DLD1 (cell line): ENCODE data around the gene TSPAN16.
"Not testable (repeated sequence)": the region's sequence is repeated elsewhere in the genome, so short reads cannot be mapped to it uniquely, and the experiment has no call there.

Source experiments
- in situ Hi-C: cut with HindIII; loops from 2 replicates; pipeline ENCODE4 v1.10.0; 2017; ENCODE audit warnings: low sequenced_read_pairs

TSPAN16 gene

DNA sequence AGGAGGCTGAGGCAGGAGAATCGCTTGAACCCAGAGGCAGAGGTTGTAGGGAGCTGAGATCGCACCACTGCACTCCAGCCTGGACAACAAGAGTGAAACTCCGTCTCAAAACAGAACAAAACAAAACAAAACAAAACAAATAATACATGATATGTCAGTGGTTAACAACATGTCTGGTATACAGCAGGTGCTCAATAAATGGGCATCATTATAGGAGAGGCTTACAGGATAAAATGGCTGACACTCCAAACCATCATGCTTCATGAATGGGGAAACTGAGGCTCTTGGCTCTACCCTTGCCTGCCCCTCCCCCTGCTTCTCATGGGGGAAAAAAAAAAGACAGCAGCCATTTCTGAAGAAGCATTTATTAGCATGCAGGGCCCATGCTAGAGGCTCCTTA lies 46.5 kb downstream of the TSPAN16 start:
- in situ Hi-C loops = no loop called here

DNA sequence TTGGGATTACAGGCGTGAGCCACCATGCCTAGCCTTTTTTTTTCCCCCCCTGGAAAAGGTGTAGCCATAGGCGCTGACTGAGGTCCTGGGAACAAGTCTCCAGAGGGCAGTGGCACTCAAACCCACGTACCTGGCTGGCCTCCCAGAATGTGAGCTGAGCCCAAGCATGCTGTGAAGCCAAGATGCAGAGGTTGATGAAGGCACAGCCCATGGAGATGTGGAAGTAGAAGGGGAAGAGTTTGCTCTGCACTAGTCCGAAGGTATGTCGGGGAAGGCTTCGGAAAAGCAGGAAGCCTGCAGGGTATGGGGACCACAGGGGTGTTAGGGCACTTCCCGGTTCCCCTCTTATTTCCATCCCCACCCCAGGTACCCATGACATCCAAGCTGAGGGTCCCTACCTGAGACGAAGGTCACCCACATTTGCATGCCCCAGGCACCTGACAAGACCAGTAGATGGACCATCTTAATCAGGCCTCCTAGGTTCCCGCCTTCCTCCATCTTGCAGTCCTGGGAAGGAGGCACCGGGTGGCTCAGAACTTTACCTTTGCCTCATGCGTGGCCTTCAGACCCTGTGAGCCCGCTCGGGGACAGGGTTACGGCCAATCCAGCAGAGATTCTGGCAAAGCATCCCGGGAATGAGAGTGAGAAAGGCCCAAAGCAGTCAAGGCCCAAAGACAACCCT lies 49.3 kb downstream of the TSPAN16 start:
- in situ Hi-C loops = no loop called here

DNA sequence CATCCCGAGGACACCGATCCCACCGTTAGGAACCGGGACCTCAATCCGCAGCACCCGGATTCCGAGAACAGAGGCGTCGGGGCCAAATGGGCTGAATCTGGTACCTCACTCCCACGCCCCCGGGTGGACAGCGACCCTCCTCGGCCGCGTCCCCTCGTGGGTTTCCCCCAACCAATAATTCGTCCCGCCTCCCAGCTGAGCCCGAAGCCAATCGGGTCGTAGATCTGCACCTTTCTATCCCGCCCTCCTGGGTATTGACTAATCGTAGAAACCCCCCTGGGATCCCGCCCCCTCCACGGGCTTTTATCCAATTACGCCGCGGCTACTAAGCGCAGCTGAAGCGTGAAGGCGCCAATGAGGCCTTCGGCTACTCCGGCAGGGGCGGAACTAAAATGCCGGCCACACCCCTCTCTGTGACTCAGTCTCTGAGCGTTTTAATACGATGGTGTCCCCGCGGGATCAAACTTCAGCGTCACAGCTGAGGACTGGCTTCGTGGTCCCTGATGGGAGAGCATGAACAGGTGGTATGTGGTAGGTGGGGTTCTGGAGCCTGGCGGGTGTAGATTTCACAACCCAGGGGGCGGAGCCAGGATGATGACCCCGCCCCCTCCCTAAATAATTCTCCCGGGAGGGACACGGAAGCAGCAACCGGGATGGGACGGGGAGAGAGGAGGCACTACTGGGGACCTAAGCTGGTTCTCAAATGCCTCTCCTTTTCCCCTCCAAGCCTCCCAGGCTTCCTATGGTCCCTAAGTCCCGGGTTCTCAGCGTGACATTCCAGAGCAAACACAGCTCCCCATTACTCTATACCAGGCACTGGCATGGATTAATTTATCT lies 50.4 kb downstream of the TSPAN16 start, which contains the start of the genes CCDC159 and TMEM205:
TSS of gene CCDC159 (plus strand) at position 416 of the 837 bp plus-strand sequence. CDS start at position 504, 88 bp downstream.
TSS of gene TMEM205 (minus strand) at position 165 of the 837 bp plus-strand sequence. CDS start 649 bp downstream, outside the sequence.
- in situ Hi-C loops = no loop called here

DNA sequence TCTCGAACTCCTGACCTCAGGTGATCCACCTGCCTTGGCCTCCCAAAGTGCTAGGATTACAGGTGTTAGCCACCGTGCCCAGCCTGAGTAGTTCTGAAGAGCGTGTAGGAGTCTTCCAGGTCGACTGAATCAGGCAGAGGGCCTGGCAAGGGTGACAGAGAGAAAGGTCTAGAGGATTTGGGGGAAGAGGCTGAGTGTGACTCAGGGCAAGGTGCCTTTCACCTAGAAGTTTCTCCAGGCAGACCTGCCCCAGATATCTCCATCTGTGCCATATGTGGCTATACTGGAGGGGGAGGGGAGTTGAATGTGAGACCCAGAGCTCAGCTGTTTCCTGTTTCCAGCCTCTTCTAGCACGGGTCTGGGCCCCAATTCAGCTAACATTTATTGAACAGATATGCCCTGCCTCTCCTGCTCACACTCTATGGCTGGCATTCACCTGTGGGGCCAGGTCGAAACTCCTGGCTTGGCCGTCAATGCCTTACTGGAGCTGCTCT lies 51.6 kb downstream of the TSPAN16 start:
- in situ Hi-C loops = no loop called here

DNA sequence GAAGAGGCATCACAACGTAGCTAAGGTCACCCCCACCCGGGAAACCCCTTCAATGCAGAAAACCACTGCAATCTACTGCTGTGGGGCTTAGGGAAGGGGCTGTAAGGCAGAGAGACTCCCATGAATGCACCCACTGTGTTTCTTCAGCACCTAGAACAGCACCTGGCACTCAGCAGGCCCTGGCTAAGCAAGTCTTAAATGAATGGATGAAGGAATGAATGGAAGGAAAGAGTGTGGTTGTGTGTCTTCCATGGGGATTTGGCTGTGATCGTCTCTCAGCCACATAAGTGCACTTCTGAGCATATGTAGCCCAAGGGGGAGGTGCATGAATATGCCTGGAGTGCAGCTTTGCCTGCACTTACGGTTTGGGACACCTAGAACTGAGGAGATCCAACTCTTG lies 53.2 kb downstream of the TSPAN16 start:
- in situ Hi-C loops = no loop called here

DNA sequence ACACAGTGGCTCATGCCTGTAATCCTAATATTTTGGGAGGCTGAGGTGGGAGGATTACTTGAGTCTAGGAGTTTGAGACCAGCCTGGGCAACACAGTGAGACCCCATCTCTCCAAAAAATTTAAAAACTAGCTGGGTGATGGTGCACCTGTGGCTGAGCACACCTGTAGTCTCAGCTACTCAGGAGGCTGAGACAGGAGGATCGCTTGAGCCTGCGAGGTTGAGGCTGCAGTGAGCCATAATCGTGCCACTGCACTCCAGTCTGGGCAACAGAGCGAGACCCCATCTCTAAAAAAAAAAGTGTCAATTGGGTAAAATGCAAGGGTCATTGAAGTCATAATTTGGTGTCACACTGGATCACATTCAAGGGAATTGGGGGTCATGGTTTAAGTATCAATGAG lies 58.1 kb downstream of the TSPAN16 start:
- in situ Hi-C loops = not testable (repeated sequence)

DNA sequence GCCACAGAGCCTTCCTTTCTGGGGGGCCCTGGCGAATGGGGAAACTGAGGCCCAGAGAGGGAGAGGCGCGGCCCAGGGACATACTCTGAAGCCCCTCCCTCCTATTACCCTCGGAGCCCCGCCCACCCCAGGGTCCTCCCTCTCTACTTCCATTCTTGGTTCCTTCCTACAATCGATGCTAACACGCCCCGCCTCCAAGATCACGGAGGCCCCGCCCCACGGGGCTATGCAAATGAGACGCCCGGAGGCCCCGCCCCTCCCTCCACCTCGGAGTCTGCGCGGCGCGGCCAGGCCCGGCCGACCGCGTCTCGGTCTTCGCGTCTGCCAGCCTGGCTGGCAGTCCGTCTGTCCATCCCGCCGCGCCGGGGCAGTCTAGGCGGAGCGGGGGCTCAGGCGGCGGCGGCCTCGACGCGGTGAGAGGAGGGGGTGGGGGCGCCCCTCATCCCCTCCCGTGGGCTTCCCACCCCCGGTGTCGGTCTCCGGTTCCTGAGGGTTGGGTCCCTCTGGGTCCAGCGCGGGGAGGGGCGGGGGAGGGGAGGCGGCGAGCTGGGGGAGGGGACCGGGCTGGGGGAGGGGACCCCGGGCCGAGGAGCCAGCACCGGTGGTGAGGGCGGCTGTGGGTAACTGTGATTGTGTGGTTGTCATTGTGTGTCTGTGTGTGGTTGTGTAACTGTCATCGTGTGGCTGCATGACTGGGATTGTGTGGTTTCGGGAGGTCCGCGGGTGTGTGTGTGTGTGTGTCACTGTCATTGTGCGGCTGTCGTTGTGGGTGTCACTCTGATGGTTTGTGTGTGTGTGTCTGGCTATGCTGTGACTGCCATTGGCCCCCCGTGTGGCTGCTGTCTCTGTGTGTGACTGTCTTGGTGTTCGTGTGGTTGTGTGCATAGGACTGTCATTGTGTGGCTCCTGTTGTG lies 59.5 kb downstream of the TSPAN16 start, which contains the start of gene PLPPR2:
TSS of gene PLPPR2 (plus strand) at position 273 of the 914 bp plus-strand sequence. CDS start 2,242 bp downstream, outside the sequence.
- in situ Hi-C loops = no loop called here

DNA sequence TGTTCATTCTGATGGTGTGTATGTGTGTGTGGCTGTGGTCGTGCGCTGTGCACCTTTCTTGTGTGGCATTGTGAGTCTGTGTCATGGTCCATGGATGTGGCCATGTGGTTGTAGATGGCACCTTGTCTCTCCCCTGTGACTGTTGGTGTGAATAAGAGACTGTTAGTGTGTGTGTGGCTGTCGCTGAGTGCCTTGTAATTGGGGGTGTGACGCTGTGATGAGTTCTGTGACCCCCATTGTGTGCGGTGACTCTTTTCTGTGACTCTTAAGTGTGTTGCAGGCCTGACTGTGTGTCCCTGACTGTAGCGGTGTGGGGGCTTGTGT lies 60.1 kb downstream of the TSPAN16 start:
- in situ Hi-C loops = no loop called here

DNA sequence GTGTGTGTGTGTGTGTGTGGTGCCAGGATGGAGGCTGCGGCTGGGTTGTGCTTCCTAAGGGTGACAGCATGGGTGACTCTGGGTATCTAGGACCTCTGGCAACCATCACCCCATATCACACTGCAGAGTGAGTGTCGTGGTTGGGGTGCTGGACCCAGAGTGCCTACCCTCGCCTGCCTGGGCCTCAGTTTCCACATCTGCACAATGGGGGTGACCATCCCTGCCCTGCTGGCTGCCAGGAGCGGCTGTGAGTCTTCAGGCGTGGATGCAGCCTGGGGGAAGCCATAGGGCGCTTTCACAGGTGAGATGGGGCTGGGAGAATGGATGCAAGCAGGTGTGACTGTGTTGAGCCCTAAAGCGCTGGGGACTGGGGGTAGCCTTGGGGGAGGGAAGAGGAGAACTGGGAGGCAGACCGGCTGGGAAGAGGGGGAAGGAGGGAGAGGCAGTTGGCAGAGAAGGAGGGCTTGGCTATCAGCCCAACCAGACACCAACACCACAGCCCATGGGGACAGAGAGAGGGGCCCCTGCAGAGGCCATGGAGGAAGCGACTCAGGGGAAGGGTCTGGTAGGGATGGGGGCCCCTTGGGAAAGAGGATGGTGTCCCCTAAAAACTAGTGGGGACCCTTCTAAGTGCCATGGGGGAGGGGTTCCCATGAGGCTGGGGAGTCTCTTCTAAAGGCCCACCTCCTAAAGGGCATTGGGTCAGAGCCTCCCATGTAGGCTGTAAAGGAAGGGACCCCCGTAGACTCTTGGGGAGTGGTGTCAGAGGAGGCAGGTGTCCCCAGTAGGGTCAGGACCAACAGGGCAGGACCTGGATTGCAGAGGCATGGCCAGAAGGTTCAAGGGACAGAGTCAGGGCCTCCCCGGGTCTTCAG lies 61.0 kb downstream of the TSPAN16 start:
- in situ Hi-C loops = no loop called here

DNA sequence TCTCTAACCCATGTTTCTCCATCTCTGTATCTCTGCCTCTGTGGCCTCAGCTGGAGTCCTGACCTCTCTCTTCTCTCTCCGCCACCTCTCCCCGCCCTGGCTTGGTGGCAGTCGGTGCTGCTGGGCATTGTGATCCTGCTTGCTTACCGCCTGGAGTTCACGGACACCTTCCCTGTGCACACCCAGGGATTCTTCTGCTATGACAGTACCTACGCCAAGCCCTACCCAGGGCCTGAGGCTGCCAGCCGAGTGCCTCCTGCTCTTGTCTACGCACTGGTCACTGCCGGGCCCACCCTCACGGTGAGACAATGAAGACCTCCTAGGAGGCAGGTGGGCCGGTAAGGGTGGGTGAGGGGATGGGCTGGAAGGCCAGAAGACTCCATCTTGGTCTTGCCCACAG lies 63.5 kb downstream of the TSPAN16 start:
- in situ Hi-C loops = no loop called here

DNA sequence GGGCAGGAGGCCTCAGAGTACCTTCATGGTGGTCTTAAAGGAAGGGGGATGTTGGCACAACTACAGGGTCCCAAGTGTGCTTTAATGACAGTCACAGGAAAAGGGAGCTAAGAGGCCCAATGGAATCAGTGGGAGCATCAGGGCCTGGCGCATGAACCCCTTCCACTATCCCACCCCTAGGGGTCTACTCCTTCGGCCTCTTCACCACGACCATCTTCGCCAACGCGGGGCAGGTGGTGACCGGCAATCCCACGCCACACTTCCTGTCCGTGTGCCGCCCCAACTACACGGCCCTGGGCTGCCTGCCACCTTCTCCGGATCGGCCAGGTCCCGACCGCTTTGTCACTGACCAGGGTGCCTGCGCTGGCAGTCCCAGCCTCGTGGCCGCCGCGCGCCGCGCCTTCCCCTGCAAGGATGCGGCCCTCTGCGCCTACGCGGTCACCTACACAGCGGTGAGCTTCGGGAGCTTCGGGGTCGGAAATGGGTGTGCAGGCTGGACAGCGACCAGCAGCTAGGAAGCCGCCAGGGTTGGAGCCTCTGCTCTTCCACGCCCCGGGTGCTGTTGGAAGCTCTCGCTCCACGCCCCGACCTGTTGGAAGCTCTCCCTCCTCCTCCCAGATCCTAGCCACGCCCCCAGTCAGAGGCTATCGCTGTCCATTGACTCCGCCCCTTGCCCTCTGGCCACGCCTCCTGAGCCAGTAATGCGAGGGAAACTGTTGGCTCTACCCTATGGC lies 65.2 kb downstream of the TSPAN16 start:
- in situ Hi-C loops = no loop called here

DNA sequence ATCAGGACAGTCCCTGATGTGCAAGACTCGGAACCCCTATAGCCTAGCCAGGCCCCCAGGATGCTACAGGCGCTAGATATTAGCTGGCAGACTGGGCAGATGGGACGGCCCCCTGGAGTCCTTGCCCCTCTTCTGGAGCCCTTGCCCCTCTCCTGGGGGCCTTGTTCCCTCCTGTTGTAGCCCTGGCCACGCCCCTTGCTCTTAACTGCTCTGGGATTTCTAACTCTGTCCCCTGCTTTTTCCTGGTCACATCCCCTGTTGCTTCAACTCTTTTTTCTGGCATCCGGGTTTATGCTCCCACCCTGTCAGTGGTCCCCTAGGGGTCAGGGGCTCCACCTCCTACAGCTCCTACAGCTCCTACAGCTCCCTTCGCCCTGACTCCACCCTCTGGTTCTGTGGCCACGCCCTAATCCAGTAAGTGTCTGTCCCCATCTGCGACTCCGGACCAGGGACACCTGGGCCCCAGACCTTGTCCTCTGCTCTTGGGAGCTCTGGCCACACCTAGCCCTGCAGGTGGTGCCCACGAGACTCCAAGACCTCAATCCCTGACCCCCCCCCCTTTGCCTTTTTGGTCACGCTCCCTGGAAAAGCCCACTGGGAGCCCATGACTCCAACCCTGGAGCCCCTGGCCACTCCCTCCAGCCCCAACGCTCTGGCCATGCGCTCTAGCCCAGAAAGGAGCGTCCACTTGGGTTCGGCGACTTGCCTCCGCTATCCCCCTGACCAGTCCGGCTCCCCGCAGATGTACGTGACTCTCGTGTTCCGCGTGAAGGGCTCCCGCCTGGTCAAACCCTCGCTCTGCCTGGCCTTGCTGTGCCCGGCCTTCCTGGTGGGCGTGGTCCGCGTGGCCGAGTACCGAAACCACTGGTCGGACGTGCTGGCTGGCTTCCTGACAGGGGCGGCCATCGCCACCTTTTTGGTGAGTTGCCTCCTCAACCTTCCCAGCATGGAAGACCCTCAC lies 66.1 kb downstream of the TSPAN16 start:
- in situ Hi-C loops = no loop called here

DNA sequence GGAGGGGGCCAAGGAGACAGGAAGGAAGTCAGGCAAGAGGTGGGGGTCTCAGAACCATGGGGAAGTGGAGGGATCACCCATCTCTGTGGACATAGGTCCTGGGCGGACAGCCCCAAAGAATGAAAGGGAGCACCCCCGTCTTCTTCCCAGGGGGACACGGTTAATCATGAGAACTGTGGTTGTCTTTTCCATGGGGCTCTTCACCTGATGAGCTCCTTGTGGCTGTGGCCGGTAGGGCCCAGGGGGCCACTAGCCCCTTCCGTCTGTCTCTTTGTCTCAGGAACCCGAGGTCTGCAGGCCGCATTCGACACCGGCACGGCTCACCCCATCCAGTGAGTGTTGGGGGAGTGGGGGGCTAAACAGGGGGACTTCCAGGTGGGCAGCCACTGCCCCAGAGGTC lies 67.9 kb downstream of the TSPAN16 start:
- in situ Hi-C loops = no loop called here

DNA sequence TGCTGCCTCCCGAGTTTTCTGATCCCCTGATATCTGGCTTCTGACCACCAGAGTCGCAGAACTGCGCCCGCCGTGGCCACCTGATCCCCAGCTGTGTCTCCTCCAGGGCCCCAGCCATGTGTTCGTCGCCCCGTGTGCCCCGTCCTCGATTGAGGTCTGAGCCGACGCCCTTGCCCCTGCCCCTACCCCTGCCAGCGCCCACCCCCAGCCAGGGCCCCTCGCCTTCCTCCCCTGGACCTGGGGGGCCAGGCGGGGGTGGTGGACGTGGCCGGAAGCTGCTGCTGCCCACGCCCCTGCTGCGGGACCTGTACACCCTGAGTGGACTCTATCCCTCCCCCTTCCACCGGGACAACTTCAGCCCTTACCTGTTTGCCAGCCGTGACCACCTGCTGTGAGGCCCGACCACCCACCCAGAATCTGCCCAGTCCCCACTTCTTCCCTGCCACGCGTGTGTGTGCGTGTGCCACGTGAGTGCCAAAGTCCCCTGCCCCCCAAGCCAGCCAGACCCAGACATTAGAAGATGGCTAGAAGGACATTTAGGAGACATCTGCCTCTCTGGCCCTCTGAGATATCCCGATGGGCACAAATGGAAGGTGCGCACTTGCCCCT lies 68.4 kb downstream of the TSPAN16 start:
- in situ Hi-C loops = no loop called here

DNA sequence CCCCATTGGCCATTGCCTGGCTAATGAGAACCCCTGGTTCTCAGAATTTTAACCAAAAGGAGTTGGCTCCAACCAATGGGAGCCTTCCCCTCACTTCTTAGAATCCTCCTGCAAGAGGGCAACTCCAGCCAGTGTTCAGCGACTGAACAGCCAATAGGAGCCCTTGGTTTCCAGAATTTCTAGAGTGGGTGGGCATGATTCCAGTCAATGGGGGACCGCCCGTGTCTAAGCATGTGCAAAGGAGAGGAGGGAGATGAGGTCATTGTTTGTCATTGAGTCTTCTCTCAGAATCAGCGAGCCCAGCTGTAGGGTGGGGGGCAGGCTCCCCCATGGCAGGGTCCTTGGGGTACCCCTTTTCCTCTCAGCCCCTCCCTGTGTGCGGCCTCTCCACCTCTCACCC lies 69.0 kb downstream of the TSPAN16 start:
- in situ Hi-C loops = no loop called here
